ENCODE results near the gene GSG1L2. TPM values are rescaled to one million over a fixed set of nuclear protein-coding genes. Genes with fewer than 3 reads are reported as not detected.
A peak's percentile ranks its signal among the peaks of the same experiment; 100 is the strongest.

The GSG1L2 gene
- total RNA-seq, 1 experiment from 2014 or later = not detected

DNA sequence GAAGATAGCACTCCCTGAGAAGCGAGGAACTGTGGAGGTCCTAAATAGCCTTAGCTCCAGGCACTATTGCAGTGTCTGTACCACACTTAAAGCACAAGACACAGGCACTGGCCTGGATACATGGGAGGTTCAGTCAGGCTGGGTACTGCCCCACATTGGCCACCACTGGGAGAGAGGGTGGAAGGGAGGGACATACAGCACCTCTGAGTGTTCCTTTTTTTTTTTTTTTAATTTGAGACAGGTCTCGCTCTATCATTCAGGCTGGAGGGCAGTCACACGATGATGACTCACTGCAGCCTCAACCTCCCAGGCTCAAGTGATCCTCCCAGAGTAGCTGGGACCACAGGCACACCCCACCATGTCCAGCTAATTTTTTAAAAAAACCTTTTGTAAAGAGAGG is 1.4 kb downstream of the GSG1L2 start:
- TF ChIP-seq EZH2phosphoT487 (IDR thresholded peaks at IDR 0.05; ENCODE audit: borderline replicate concordance, low read length) (no peak), EZH2 (IDR thresholded peaks at IDR 0.05; ENCODE audit: low read length, unreplicated experiment) (no peak)
- TF ChIP-seq, protein P1, sequence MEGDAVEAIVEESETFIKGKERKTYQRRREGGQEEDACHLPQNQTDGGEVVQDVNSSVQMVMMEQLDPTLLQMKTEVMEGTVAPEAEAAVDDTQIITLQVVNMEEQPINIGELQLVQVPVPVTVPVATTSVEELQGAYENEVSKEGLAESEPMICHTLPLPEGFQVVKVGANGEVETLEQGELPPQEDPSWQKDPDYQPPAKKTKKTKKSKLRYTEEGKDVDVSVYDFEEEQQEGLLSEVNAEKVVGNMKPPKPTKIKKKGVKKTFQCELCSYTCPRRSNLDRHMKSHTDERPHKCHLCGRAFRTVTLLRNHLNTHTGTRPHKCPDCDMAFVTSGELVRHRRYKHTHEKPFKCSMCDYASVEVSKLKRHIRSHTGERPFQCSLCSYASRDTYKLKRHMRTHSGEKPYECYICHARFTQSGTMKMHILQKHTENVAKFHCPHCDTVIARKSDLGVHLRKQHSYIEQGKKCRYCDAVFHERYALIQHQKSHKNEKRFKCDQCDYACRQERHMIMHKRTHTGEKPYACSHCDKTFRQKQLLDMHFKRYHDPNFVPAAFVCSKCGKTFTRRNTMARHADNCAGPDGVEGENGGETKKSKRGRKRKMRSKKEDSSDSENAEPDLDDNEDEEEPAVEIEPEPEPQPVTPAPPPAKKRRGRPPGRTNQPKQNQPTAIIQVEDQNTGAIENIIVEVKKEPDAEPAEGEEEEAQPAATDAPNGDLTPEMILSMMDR (conservative IDR thresholded peaks at IDR 0.05; ENCODE audit: low read depth, low read length) = no peak
- DNase-seq (no peak), ATAC-seq (no peak)
- Histone ChIP-seq H3K27ac (ENCODE audit: low read length) (no peak overlapping the region), H3K9me2 (replicated peaks; ENCODE audit: low read length) (no peaks in the 10 kb centered on the region), H3K4me2 (ENCODE audit: low read length) (no peak overlapping the region), H3K36me3 (ENCODE audit: low read depth, low read length) (no peaks in the 10 kb centered on the region), H3K9me3 (ENCODE audit: low read length) (no peaks in the 10 kb centered on the region), H3K4me3 (ENCODE audit: low read length) (no peak overlapping the region), H3K79me2 (ENCODE audit: low read length) (no peaks in the 10 kb centered on the region), H3F3A (ENCODE audit: low read length, unreplicated experiment) (no peaks in the 10 kb centered on the region), H3K9ac (ENCODE audit: low read length) (no peak overlapping the region), H4K20me1 (ENCODE audit: low read length) (no peaks in the 10 kb centered on the region), H2AFZ (ENCODE audit: low read length) (no peak overlapping the region), H3K27me3 (ENCODE audit: low read length) (no peaks in the 10 kb centered on the region), H3K4me1 (ENCODE audit: insufficient read depth, low read length) (peaks cover 9% of the 10 kb centered on the region)
- intact Hi-C loops (cut with micrococcal nuclease) = no loop called here
- CTCF ChIA-PET = no interaction called here
- no TSS peak for BruUV-seq (replicated peaks)
- POLR2A ChIA-PET (ENCODE audit: unreplicated experiment) = no interaction called here

DNA sequence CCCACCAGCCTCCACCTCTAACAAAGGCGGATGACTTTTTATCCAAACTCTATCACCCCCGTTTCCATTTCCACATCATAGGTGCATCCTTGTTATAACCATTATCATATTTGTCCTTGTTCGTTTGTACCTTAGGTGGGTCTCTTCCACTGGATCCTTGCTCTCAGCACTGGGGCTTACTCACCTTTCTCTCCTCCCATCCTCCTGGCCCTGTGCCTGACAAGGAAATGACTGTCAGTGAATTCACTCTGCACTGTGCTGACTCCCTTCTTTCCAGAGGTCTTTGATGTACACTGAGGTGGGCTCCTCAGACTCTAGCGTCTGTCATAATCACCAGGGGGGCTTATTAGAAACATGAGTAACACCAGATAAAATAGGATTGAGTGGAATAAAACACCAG is 3.1 kb downstream of the GSG1L2 start:
- H2AFZ ChIP-seq (ENCODE audit: low read length) = no peak overlapping the region
- 0 out of 2 replicates have a peak overlapping the region, but pooled peaks have one; percentile 4 for H3K4me2 ChIP-seq (ENCODE audit: low read length)
- H3K9ac ChIP-seq (ENCODE audit: low read length) = no peak overlapping the region
- H3K27ac ChIP-seq (ENCODE audit: low read length) = 0 out of 2 replicates have a peak overlapping the region, but pooled peaks have one; percentile 2
- no peaks in the 10 kb centered on the region for H3K79me2 ChIP-seq (ENCODE audit: low read length)
- ChIA-PET POLR2A (ENCODE audit: unreplicated experiment) (no interaction called here), CTCF (no interaction called here)
- H4K20me1 ChIP-seq (ENCODE audit: low read length) = no peaks in the 10 kb centered on the region
- peaks cover 9% of the 10 kb centered on the region for H3K4me1 ChIP-seq (ENCODE audit: insufficient read depth, low read length)
- no TSS peak for BruUV-seq (replicated peaks)
- TF ChIP-seq, protein P1 (conservative IDR thresholded peaks at IDR 0.05; ENCODE audit: low read depth, low read length) = no peak
- TF ChIP-seq EZH2phosphoT487 (IDR thresholded peaks at IDR 0.05; ENCODE audit: borderline replicate concordance, low read length) = no peak
- no peak for TF ChIP-seq EZH2 (IDR thresholded peaks at IDR 0.05; ENCODE audit: low read length, unreplicated experiment)
- ATAC-seq (peak; percentile 88), DNase-seq (peak; percentile 68)
- H3K9me2 ChIP-seq (replicated peaks; ENCODE audit: low read length) = no peaks in the 10 kb centered on the region
- no peaks in the 10 kb centered on the region for H3K9me3 ChIP-seq (ENCODE audit: low read length)
- no peaks in the 10 kb centered on the region for H3K27me3 ChIP-seq (ENCODE audit: low read length)
- intact Hi-C loops (cut with micrococcal nuclease) = no loop called here
- no peaks in the 10 kb centered on the region for H3K36me3 ChIP-seq (ENCODE audit: low read depth, low read length)
- no peaks in the 10 kb centered on the region for H3F3A ChIP-seq (ENCODE audit: low read length, unreplicated experiment)
- no peak overlapping the region for H3K4me3 ChIP-seq (ENCODE audit: low read length)

- intact Hi-C loops (cut with micrococcal nuclease) = no loop called here
- Histone ChIP-seq H2AFZ (ENCODE audit: low read length) (no peak overlapping the region), H3K4me2 (ENCODE audit: low read length) (no peak overlapping the region), H4K20me1 (ENCODE audit: low read length) (no peaks in the 10 kb centered on the region), H3K79me2 (ENCODE audit: low read length) (no peaks in the 10 kb centered on the region), H3K9me2 (replicated peaks; ENCODE audit: low read length) (no peaks in the 10 kb centered on the region), H3K27ac (ENCODE audit: low read length) (no peak overlapping the region), H3K27me3 (ENCODE audit: low read length) (no peaks in the 10 kb centered on the region), H3K9me3 (ENCODE audit: low read length) (no peaks in the 10 kb centered on the region), H3K4me3 (ENCODE audit: low read length) (no peak overlapping the region), H3F3A (ENCODE audit: low read length, unreplicated experiment) (no peaks in the 10 kb centered on the region), H3K36me3 (ENCODE audit: low read depth, low read length) (no peaks in the 10 kb centered on the region), H3K4me1 (ENCODE audit: insufficient read depth, low read length) (peaks cover 9% of the 10 kb centered on the region), H3K9ac (ENCODE audit: low read length) (no peak overlapping the region)
- BruUV-seq (replicated peaks) = no TSS peak
- ATAC-seq (peak; percentile 61), DNase-seq (peak; percentile 71)
- ChIA-PET CTCF (no interaction called here), POLR2A (ENCODE audit: unreplicated experiment) (no interaction called here)
- TF ChIP-seq, protein P1 (conservative IDR thresholded peaks at IDR 0.05; ENCODE audit: low read depth, low read length) = no peak
- no peak for TF ChIP-seq EZH2phosphoT487 (IDR thresholded peaks at IDR 0.05; ENCODE audit: borderline replicate concordance, low read length)
- no peak for TF ChIP-seq EZH2 (IDR thresholded peaks at IDR 0.05; ENCODE audit: low read length, unreplicated experiment)
Measured at GRCh38 chr17:9817086-9817485, 4.8 kb downstream of the GSG1L2 start.
